HEK293T (cell line): Measurements from ENCODE around the gene KISS1R.

ENCODE experiments used
- CTCF ChIA-PET: fragments of 350-600 bp; formaldehyde crosslinking; extraction: SDS; loops from one replicate; lab custom pipeline; 2021; ENCODE audit warnings: antibody characterized with exemption, inconsistent platforms; lab: Yijun Ruan, JAX
- POLR2A ChIA-PET: fragments of 350-600 bp; formaldehyde crosslinking; extraction: SDS; loops from one replicate; lab custom pipeline; 2020; ENCODE audit warnings: antibody characterized with exemption, inconsistent platforms; lab: Yijun Ruan, JAX
- DNase-seq: peaks from one replicate; pipeline ENCODE4 v3.0.0; 2012; ENCODE audit warnings: mixed read lengths; ENCODE audit errors: extremely low spot score
- ARNT ChIP-seq: fragments of 450-650 bp; IDR thresholded peaks from 2 replicates; pipeline ENCODE4 v1.6.1; 2017; ENCODE audit warnings: mild to moderate bottlenecking
- BHLHE40 ChIP-seq: fragments of 450-650 bp; IDR thresholded peaks from 2 replicates; pipeline ENCODE4 v1.6.1; 2016; ENCODE audit warnings: mild to moderate bottlenecking, moderate library complexity, borderline replicate concordance
- CTBP1 ChIP-seq: fragments of 450-650 bp; IDR thresholded peaks from 2 replicates; pipeline ENCODE4 v1.6.1; 2016; ENCODE audit warnings: borderline replicate concordance
- ELF4 ChIP-seq: fragments of 450-650 bp; IDR thresholded peaks from 2 replicates; pipeline ENCODE4 v1.6.1; 2017; ENCODE audit warnings: antibody characterized with exemption
- FOXA1 ChIP-seq: fragments of 450-650 bp; IDR thresholded peaks from 2 replicates; pipeline ENCODE4 v1.6.1; 2016; ENCODE audit warnings: mild to moderate bottlenecking
- FOXK2 ChIP-seq: fragments of 450-650 bp; IDR thresholded peaks from 2 replicates; pipeline ENCODE4 v1.6.1; 2016; ENCODE audit warnings: mild to moderate bottlenecking
- FOXM1 ChIP-seq: fragments of 450-650 bp; IDR thresholded peaks from 2 replicates; pipeline ENCODE4 v1.6.1; 2017; ENCODE audit warnings: mild to moderate bottlenecking, borderline replicate concordance
- HDGF ChIP-seq: fragments of 450-650 bp; IDR thresholded peaks from 2 replicates; pipeline ENCODE4 v1.6.1; 2017; ENCODE audit warnings: antibody characterized with exemption, borderline replicate concordance
- L3MBTL2 ChIP-seq: fragments of 450-650 bp; conservative IDR thresholded peaks from 2 replicates; pipeline ENCODE4 v1.6.1; 2016; ENCODE audit warnings: mild to moderate bottlenecking
- LEF1 ChIP-seq: fragments of 450-650 bp; IDR thresholded peaks from 2 replicates; pipeline ENCODE4 v1.6.1; 2017; ENCODE audit warnings: mild to moderate bottlenecking, borderline replicate concordance
- NFRKB ChIP-seq: fragments of 450-650 bp; IDR thresholded peaks from 2 replicates; pipeline ENCODE4 v1.6.1; 2016; ENCODE audit warnings: mild to moderate bottlenecking, moderate library complexity
- SP1 ChIP-seq: fragments of 450-650 bp; IDR thresholded peaks from 2 replicates; pipeline ENCODE4 v1.6.1; 2017
- SUZ12 ChIP-seq: fragments of 450-650 bp; IDR thresholded peaks from 2 replicates; pipeline ENCODE4 v1.6.1; 2016; ENCODE audit warnings: mild to moderate bottlenecking
- TARDBP ChIP-seq: fragments of 450-650 bp; IDR thresholded peaks from 2 replicates; pipeline ENCODE4 v1.6.1; 2016
- ZNF384 ChIP-seq: fragments of 450-650 bp; IDR thresholded peaks from 2 replicates; pipeline ENCODE4 v1.6.1; 2016
- TF ChIP-seq, protein P1 (sequence below): fragments of 450-650 bp; IDR thresholded peaks from 2 replicates; pipeline ENCODE4 v1.6.1; 2016

The KISS1R gene

GRCh38 chr19:892894-893689 is 24.0 kb upstream of the KISS1R start, which contains the start of the genes MED16 and RNU6-9:
Gene MED16 (minus strand): TSS chr19:893187. CDS start chr19:891131, 2,056 bp downstream.
Gene RNU6-9 (plus strand): TSS chr19:893484.
- DNase-seq, result peak; percentile 99
- ChIA-PET POLR2A (interaction anchor here (0.7 to 1.7 kb wide), 3 partner anchors 10 to 14 kb away, joined by 3 to 4 read pairs (median 4); no protein-coding TSS in a partner anchor), CTCF (interaction anchor here (0.6 to 1.3 kb wide), 3 partner anchors 9 to 123 kb away, joined by 3 to 4 read pairs (median 3); no protein-coding TSS in a partner anchor)
- TF ChIP-seq SP1, result no peak
- peak; percentile 33; the same call in 1 of the 2 replicates for TF ChIP-seq TARDBP

DNA sequence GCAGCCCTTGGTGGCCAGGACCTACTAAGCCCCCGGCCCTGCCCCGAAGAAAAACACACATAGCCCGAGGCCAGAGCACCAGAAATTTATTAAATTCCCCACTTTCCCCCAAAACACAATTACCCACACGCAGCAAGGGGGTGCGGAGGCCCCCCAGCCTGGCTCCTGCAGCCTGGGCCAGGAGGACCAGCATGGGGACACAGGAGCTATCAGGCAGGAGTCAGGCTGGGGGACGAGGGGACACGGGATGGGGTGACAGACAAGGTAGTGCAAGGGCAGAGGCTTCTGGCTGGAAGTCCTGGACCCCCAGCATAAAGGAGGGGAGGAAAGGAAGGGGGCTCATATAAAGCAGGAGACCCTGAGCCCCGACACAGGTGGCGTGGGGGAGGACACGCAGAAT is 20.7 kb upstream of the KISS1R start:
- ChIA-PET CTCF (no interaction called here), POLR2A (no interaction called here)
- TF ChIP-seq CTBP1 (no peak), HDGF (no peak), BHLHE40 (no peak), NFRKB (no peak)
- DNase-seq, result no peak

- TF ChIP-seq SP1, result no peak
- TF ChIP-seq TARDBP, result no peak
- no peak for TF ChIP-seq LEF1
- TF ChIP-seq ARNT, result no peak
- no peak for TF ChIP-seq FOXK2
- no peak for TF ChIP-seq HDGF
- TF ChIP-seq CTBP1, result no peak
- no peak for TF ChIP-seq ELF4
- TF ChIP-seq FOXM1, result no peak
- CTCF ChIA-PET, result no interaction called here
- POLR2A ChIA-PET, result no interaction called here
- DNase-seq, result no peak
Measured at GRCh38 chr19:896999-897398, 20.1 kb upstream of the KISS1R start.

- CTCF ChIA-PET, result no interaction called here
- TF ChIP-seq TARDBP (no peak), FOXK2 (no peak), FOXM1 (no peak), SP1 (no peak), LEF1 (no peak), SUZ12 (no peak), CTBP1 (no peak), ELF4 (no peak), NFRKB (no peak), ZNF384 (no peak), ARNT (no peak), FOXA1 (no peak), HDGF (no peak), L3MBTL2 (no peak), BHLHE40 (no peak)
- TF ChIP-seq, protein P1, sequence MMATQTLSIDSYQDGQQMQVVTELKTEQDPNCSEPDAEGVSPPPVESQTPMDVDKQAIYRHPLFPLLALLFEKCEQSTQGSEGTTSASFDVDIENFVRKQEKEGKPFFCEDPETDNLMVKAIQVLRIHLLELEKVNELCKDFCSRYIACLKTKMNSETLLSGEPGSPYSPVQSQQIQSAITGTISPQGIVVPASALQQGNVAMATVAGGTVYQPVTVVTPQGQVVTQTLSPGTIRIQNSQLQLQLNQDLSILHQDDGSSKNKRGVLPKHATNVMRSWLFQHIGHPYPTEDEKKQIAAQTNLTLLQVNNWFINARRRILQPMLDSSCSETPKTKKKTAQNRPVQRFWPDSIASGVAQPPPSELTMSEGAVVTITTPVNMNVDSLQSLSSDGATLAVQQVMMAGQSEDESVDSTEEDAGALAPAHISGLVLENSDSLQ, result no peak
- POLR2A ChIA-PET, result no interaction called here
- no peak for DNase-seq
Measured at GRCh38 chr19:897442-898039, 19.6 kb upstream of the KISS1R start.

- CTCF ChIA-PET, result no interaction called here
- DNase-seq, result no peak
Measured at GRCh38 chr19:898663-899062, 18.5 kb upstream of the KISS1R start.

DNA sequence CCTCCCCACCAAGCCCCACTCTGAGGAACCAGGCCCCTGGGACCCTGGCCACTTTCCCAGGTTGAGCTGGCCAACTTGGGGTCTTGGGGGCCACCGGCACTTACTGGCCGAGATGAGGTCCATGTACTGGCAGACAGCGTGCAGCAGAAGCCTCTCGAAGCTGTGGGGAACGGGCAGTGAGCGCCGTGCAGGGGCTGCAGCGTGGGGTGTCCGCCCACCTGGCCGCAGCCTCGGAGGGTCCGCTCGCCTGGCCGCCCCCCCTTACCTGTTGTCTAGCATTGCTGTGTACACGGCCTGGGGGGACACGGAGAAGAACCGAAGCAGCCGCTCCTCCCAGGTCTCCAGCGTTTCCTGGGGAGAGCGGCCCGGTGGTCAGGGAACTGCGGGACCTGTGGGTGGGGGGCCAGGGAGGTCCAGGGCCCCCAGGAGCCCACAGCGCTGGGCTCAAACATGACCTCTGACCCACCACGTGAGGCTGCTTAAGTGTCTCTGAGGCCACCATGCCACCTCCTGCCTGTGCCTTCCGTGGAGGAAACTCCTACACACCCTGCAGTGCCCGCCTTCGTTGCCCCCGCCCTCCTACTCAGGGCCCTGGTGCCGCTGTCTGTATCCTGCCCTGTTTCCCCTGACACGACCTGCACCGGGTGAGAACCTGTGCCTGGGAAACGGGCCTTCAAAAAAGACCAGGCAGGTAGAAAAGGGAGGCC is 17.6 kb upstream of the KISS1R start:
- no peak for DNase-seq
- ChIA-PET CTCF (no interaction called here), POLR2A (no interaction called here)
- TF ChIP-seq, protein P1, result no peak
- TF ChIP-seq FOXM1, result no peak
- TF ChIP-seq ZNF384, result no peak
- TF ChIP-seq SP1, result no peak
- TF ChIP-seq NFRKB, result no peak
- no peak for TF ChIP-seq HDGF
- no peak for TF ChIP-seq SUZ12
- no peak for TF ChIP-seq L3MBTL2
- TF ChIP-seq FOXA1, result no peak
- TF ChIP-seq CTBP1, result no peak
- no peak for TF ChIP-seq BHLHE40
- no peak for TF ChIP-seq FOXK2
- no peak for TF ChIP-seq ELF4
- TF ChIP-seq TARDBP, result no peak
- TF ChIP-seq ARNT, result no peak
- TF ChIP-seq LEF1, result no peak

More at GRCh38 chr19:898663-899062, 18.5 kb upstream of the KISS1R start:
- no peak for TF ChIP-seq NFRKB
- TF ChIP-seq L3MBTL2, result no peak
- POLR2A ChIA-PET, result no interaction called here

DNA sequence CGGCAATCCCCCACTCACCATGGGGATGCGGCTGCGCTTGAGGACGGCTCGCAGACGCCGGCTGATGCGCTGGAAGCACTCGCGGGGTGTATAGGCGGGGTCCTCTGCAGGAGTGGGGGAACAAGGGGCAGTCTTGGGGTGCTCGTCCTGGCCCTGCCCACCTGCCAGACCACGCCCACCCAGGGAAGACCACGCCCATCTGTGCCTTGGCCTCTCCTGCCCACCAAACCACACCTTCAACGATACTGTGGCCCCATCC is 17.2 kb upstream of the KISS1R start:
- ChIA-PET CTCF (no interaction called here), POLR2A (no interaction called here)
- TF ChIP-seq FOXM1 (no peak), L3MBTL2 (no peak), SUZ12 (no peak), ZNF384 (no peak), ARNT (no peak), TARDBP (no peak), FOXK2 (no peak), HDGF (no peak), CTBP1 (no peak)
- DNase-seq, result no peak
